Smooth muscle cell (in vitro differentiated cells): ENCODE data around the gene MSI2. TPM values are rescaled to one million over a fixed set of nuclear protein-coding genes. Genes with fewer than 3 reads are reported as not detected.
A peak's percentile ranks its signal among the peaks of the same experiment; 100 is the strongest.

Source experiments
- DNase-seq: peaks from one replicate; lab custom pipeline; 2025; ENCODE audit not compliant: unreplicated experiment; lab: John Stamatoyannopoulos, UW
- H2AFZ ChIP-seq: fragments of 200-600 bp; sonication (generic); 2 replicates; pipeline ENCODE4 v1.6.0; 2016; ENCODE audit warnings: antibody characterized with exemption, low read depth, mild to moderate bottlenecking
- H3F3A ChIP-seq: fragments of 200-600 bp; sonication (generic); 2 replicates; pipeline ENCODE4 v1.6.0; 2017; ENCODE audit warnings: antibody characterized with exemption, low read depth
- H3K27ac ChIP-seq: fragments of 200-600 bp; sonication (generic); 2 replicates; pipeline ENCODE4 v1.5.1; 2016; ENCODE audit warnings: low read depth, mild to moderate bottlenecking
- H3K27me3 ChIP-seq: fragments of 200-600 bp; sonication (generic); 2 replicates; pipeline ENCODE4 v1.6.1; 2016; ENCODE audit warnings: low read depth, mild to moderate bottlenecking
- H3K36me3 ChIP-seq: fragments of 200-600 bp; sonication (generic); 2 replicates; pipeline ENCODE4 v1.5.1; 2016; ENCODE audit warnings: low read depth
- H3K4me1 ChIP-seq: fragments of 200-600 bp; sonication (generic); 2 replicates; pipeline ENCODE4 v1.5.1; 2016; ENCODE audit warnings: low read depth
- H3K4me2 ChIP-seq: fragments of 200-600 bp; sonication (generic); 2 replicates; pipeline ENCODE4 v1.6.0; 2016; ENCODE audit warnings: mild to moderate bottlenecking
- H3K4me3 ChIP-seq: fragments of 200-600 bp; sonication (generic); 2 replicates; pipeline ENCODE4 v1.5.1; 2016; ENCODE audit warnings: mild to moderate bottlenecking
- H3K79me2 ChIP-seq: fragments of 200-600 bp; sonication (generic); 2 replicates; pipeline ENCODE4 v1.6.0; 2016; ENCODE audit warnings: low read depth, mild to moderate bottlenecking
- H3K9ac ChIP-seq: fragments of 200-600 bp; sonication (generic); 2 replicates; pipeline ENCODE4 v1.6.0; 2016; ENCODE audit warnings: low read depth
- H3K9me3 ChIP-seq: fragments of 200-600 bp; sonication (generic); replicated peaks from 2 replicates; pipeline ENCODE4 v1.5.1; 2016; ENCODE audit warnings: low read depth
- H4K20me1 ChIP-seq: fragments of 200-600 bp; sonication (generic); 2 replicates; pipeline ENCODE4 v1.6.0; 2016; ENCODE audit warnings: low read depth
- CTCF ChIP-seq: fragments of 200-600 bp; sonication (generic); IDR thresholded peaks from 2 replicates; pipeline ENCODE4 v1.5.1; 2017; ENCODE audit warnings: borderline replicate concordance, mild to moderate bottlenecking, antibody characterized with exemption; ENCODE audit not compliant: insufficient read depth, poor library complexity, severe bottlenecking
- WGBS: methylation state at CpG from one replicate; pipeline ENCODE4 v1.1.7; 2016; ENCODE audit warnings: low lambda C conversion rate; 5-methylcytosine and 5-hydroxymethylcytosine counted together
- polyA plus RNA-seq: library from polyadenylated mRNA; unstranded; fragments of >200 nt; fragmentation: Nextera tagmentation; extraction: Ambion mirVana; gene quantifications from 2 replicates; pipeline ENCODE4 v1.2.1, GENCODE V29; 2016
- total RNA-seq: library from RNA; depleted of rRNA; stranded (reverse); fragments of >200 nt; gene quantifications from 2 replicates; pipeline ENCODE4 v1.2.3, GENCODE V29; 2014

Gene MSI2
- total and polyA plus RNA-seq, 2 experiments from 2014 or later: 5.7 to 36.5 TPM

GRCh38 chr17:57455063-57455914 lies 199.0 kb downstream of the MSI2 start:
- Histone ChIP-seq H3K4me1 (peaks cover 4% of the 10 kb centered on the region), H3K9ac (no peak overlapping the region), H3K36me3 (no peaks in the 10 kb centered on the region), H4K20me1 (no peaks in the 10 kb centered on the region), H3K4me2 (peak overlapping the region; percentile 9), H2AFZ (no peak overlapping the region), H3K9me3 (no peaks in the 10 kb centered on the region), H3K27me3 (no peaks in the 10 kb centered on the region), H3K27ac (peak overlapping the region; percentile 38), H3K79me2 (peaks cover 2% of the 10 kb centered on the region), H3F3A (no peaks in the 10 kb centered on the region), H3K4me3 (no peak overlapping the region)
- DNase-seq: no peak
- TF ChIP-seq CTCF: no peak
- WGBS: 82% methylated on average over 25 of the region's 25 CpGs

- H3K9me3 ChIP-seq: no peaks in the 10 kb centered on the region
- no peak overlapping the region for H3K4me3 ChIP-seq
- H3K27me3 ChIP-seq: no peaks in the 10 kb centered on the region
- no peaks in the 10 kb centered on the region for H3F3A ChIP-seq
- H4K20me1 ChIP-seq: no peaks in the 10 kb centered on the region
- no peak overlapping the region for H3K27ac ChIP-seq
- TF ChIP-seq CTCF: no peak
- no peak overlapping the region for H3K4me2 ChIP-seq
- WGBS: 98% methylated on average over 3 of the region's 3 CpGs
- peaks cover 4% of the 10 kb centered on the region for H3K4me1 ChIP-seq
- no peak overlapping the region for H3K9ac ChIP-seq
- H3K79me2 ChIP-seq: peaks cover 2% of the 10 kb centered on the region
- H3K36me3 ChIP-seq: no peaks in the 10 kb centered on the region
- DNase-seq: no peak
- no peak overlapping the region for H2AFZ ChIP-seq
These were observed 200.3 kb downstream of the MSI2 start for GRCh38 chr17:57456622-57457021.

- Histone ChIP-seq H3K4me2 (no peak overlapping the region), H3K36me3 (no peaks in the 10 kb centered on the region), H2AFZ (no peak overlapping the region)
These were observed 200.9 kb downstream of the MSI2 start for GRCh38 chr17:57457188-57457587.

More at GRCh38 chr17:57457188-57457587, 200.9 kb downstream of the MSI2 start:
- 98% methylated on average over 2 of the region's 2 CpGs for WGBS
- DNase-seq: no peak
- H4K20me1 ChIP-seq: no peaks in the 10 kb centered on the region
- no peak overlapping the region for H3K9ac ChIP-seq
- no peak overlapping the region for H3K27ac ChIP-seq
- H3K27me3 ChIP-seq: no peaks in the 10 kb centered on the region
- no peaks in the 10 kb centered on the region for H3K9me3 ChIP-seq
- H3K4me1 ChIP-seq: peaks cover 4% of the 10 kb centered on the region
- H3F3A ChIP-seq: no peaks in the 10 kb centered on the region
- H3K79me2 ChIP-seq: peaks cover 2% of the 10 kb centered on the region
- H3K4me3 ChIP-seq: no peak overlapping the region
- TF ChIP-seq CTCF: no peak
